GM21737 (cell line): ENCODE data around the gene KIF26B.
A peak's percentile ranks its signal among the peaks of the same experiment; 100 is the strongest.

ENCODE experiments used
- ATAC-seq: cut with Tn5 transposase; IDR thresholded peaks from one replicate; pipeline ENCODE4 v1.9.1; 2021; ENCODE audit warnings: mild to moderate bottlenecking, moderate library complexity; ENCODE audit not compliant: unreplicated experiment

Gene KIF26B

GRCh38 chr1:245609354-245610150 lies 454.8 kb downstream of the KIF26B start:
- ATAC-seq: no peak

GRCh38 chr1:245611251-245611650 lies 456.5 kb downstream of the KIF26B start:
- no peak for ATAC-seq

GRCh38 chr1:245614476-245614875 lies 459.7 kb downstream of the KIF26B start:
- no peak for ATAC-seq

- no peak for ATAC-seq
Observed at GRCh38 chr1:245615001-245615400, 460.2 kb downstream of the KIF26B start.

GRCh38 chr1:245621589-245621988 lies 466.8 kb downstream of the KIF26B start:
- ATAC-seq: no peak

GRCh38 chr1:245622332-245623014 lies 467.7 kb downstream of the KIF26B start:
- no peak for ATAC-seq

GRCh38 chr1:245641384-245641783 lies 486.6 kb downstream of the KIF26B start:
- ATAC-seq: no peak

GRCh38 chr1:245645406-245645805 lies 490.6 kb downstream of the KIF26B start:
- no peak for ATAC-seq

- ATAC-seq: peak; percentile 52
Observed at GRCh38 chr1:245645894-245646293, 491.1 kb downstream of the KIF26B start.

- no peak for ATAC-seq
Observed at GRCh38 chr1:245648749-245649522, 494.2 kb downstream of the KIF26B start.

- no peak for ATAC-seq
Observed at GRCh38 chr1:245649666-245650065, 494.9 kb downstream of the KIF26B start.

- no peak for ATAC-seq
Observed at GRCh38 chr1:245650441-245650960, 495.7 kb downstream of the KIF26B start.

- ATAC-seq: no peak
Observed at GRCh38 chr1:245651093-245651492, 496.3 kb downstream of the KIF26B start.

- ATAC-seq: no peak
Observed at GRCh38 chr1:245652116-245652515, 497.3 kb downstream of the KIF26B start.

GRCh38 chr1:245652660-245653427 lies 498.1 kb downstream of the KIF26B start:
- ATAC-seq: no peak

GRCh38 chr1:245654460-245655050 lies 499.8 kb downstream of the KIF26B start:
- no peak for ATAC-seq

- no peak for ATAC-seq
Observed at GRCh38 chr1:245656189-245656717, 501.5 kb downstream of the KIF26B start.

- no peak for ATAC-seq
Observed at GRCh38 chr1:245657371-245657770, 502.6 kb downstream of the KIF26B start.

GRCh38 chr1:245663373-245663772 lies 508.6 kb downstream of the KIF26B start:
- no peak for ATAC-seq

- no peak for ATAC-seq
Observed at GRCh38 chr1:245663841-245664240, 509.1 kb downstream of the KIF26B start.
